Peyer's patch (tissue), 4 donors: ENCODE results near the gene NCOA3. TPM values are rescaled to one million over a fixed set of nuclear protein-coding genes. Genes with fewer than 3 reads are reported as not detected.

Experiments
- DNase-seq, 3 donors: peaks; one replicate each; pipeline ENCODE4 v3.0.0-alpha.2; 2017 to 2019
- H3K27ac ChIP-seq, 4 donors: fragments of 200-600 bp; sonication (generic); one replicate each; pipeline ENCODE4 v1.5.1; 2016 to 2019
- H3K27me3 ChIP-seq, 2 donors: fragments of 200-600 bp; sonication (generic); one replicate each; pipeline ENCODE4 v1.5.1; 2019
- H3K36me3 ChIP-seq, 3 donors: fragments of 200-600 bp; sonication (generic); one replicate each; pipeline ENCODE4 v1.5.1; 2016 to 2019
- H3K4me1 ChIP-seq, 4 donors: fragments of 200-600 bp; sonication (generic); one replicate each; pipeline ENCODE4 v1.5.1; 2016 to 2019
- H3K4me3 ChIP-seq, 4 donors: fragments of 200-600 bp; sonication (generic); 1 replicate in 3 of 4; 2 replicates in 1 of 4; pipeline ENCODE4 v1.5.1; 2016 to 2019; ENCODE audit warnings: mild to moderate bottlenecking in 1 of 4
- H3K9me3 ChIP-seq, 4 donors: fragments of 200-600 bp; sonication (generic); one replicate each; pipeline ENCODE4 v1.5.1; 2016 to 2019; ENCODE audit warnings: mild to moderate bottlenecking in 1 of 4
- POLR2A ChIP-seq, 2 donors: fragments of 450-650 bp; IDR thresholded peaks; one replicate each; pipeline ENCODE4 v1.5.1; 2017; ENCODE audit warnings: antibody characterized with exemption in 2 of 2, mild to moderate bottlenecking in 2 of 2, moderate library complexity in 2 of 2
- total RNA-seq, 4 donors: library from RNA; depleted of rRNA; stranded (reverse); fragments of >200 nt; gene quantifications; one replicate each; pipeline ENCODE4 v1.1.0, GENCODE V29; 2016
- TF ChIP-seq, protein P1 (sequence below), 6 experiments: fragments of 450-650 bp in 4 of 6; fragments of 200-600 bp in 2 of 6; sonication (generic) in 1 of 6; IDR thresholded peaks; one replicate each; pipeline ENCODE4 v1.5.1; 2017 to 2019; ENCODE audit warnings: antibody characterized with exemption in 6 of 6, mild to moderate bottlenecking in 3 of 6, moderate library complexity in 1 of 6

NCOA3 gene
- total RNA-seq, 4 donors from 2014 or later: 17.9 to 99.9 (median 26.6) TPM

DNA sequence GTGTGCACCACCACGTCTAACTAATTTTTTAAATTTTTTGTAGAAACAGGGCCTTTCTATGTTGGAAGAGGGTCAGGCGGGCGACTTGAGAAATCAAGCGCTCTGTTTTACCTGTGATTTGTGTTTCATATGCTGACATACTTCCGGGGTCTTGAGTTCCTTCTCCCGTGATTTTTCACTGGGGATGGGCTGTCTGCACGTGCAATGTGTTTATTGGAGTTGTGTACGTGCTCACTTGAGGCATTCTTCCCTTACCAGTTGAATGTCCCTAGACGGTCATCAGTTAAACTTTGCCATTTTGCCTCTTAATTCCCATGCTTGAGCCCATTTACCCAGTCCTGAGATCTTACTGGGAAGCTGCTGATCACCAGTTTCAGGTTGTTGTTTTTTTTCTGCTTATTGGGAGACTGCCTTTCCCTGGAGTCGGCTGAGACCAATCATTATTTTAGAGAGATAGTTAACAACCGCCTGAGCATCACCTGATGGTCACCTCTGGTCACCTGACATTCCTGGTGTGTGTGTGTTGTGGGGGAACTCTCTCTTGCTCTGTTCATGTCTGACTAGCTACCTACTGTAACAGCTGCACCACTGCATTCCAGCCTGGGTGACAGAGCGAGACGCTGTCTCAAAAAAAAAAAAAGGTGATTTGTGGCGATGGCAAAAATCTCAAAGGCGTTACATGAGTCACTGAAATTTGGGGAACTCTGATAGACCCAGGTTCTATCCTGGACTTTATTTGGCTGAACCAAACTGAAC lies 34.8 kb upstream of the NCOA3 start:
- no peaks in the 10 kb centered on the region for H3K36me3 ChIP-seq
- peaks cover 0 to 5% (median 2%) of the 10 kb centered on the region in 4 donors for H3K4me1 ChIP-seq
- TF ChIP-seq POLR2A (IDR thresholded peaks at IDR 0.05): no peak
- TF ChIP-seq, protein P1, sequence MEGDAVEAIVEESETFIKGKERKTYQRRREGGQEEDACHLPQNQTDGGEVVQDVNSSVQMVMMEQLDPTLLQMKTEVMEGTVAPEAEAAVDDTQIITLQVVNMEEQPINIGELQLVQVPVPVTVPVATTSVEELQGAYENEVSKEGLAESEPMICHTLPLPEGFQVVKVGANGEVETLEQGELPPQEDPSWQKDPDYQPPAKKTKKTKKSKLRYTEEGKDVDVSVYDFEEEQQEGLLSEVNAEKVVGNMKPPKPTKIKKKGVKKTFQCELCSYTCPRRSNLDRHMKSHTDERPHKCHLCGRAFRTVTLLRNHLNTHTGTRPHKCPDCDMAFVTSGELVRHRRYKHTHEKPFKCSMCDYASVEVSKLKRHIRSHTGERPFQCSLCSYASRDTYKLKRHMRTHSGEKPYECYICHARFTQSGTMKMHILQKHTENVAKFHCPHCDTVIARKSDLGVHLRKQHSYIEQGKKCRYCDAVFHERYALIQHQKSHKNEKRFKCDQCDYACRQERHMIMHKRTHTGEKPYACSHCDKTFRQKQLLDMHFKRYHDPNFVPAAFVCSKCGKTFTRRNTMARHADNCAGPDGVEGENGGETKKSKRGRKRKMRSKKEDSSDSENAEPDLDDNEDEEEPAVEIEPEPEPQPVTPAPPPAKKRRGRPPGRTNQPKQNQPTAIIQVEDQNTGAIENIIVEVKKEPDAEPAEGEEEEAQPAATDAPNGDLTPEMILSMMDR (IDR thresholded peaks at IDR 0.05): no peak
- peak overlapping the region in 1 of 4 donors; percentile 64 for H3K27ac ChIP-seq
- no peaks in the 10 kb centered on the region for H3K9me3 ChIP-seq
- H3K27me3 ChIP-seq: no peaks in the 10 kb centered on the region
- DNase-seq: peak in 1 of 3 donors; percentile 31
- no peak overlapping the region for H3K4me3 ChIP-seq

DNA sequence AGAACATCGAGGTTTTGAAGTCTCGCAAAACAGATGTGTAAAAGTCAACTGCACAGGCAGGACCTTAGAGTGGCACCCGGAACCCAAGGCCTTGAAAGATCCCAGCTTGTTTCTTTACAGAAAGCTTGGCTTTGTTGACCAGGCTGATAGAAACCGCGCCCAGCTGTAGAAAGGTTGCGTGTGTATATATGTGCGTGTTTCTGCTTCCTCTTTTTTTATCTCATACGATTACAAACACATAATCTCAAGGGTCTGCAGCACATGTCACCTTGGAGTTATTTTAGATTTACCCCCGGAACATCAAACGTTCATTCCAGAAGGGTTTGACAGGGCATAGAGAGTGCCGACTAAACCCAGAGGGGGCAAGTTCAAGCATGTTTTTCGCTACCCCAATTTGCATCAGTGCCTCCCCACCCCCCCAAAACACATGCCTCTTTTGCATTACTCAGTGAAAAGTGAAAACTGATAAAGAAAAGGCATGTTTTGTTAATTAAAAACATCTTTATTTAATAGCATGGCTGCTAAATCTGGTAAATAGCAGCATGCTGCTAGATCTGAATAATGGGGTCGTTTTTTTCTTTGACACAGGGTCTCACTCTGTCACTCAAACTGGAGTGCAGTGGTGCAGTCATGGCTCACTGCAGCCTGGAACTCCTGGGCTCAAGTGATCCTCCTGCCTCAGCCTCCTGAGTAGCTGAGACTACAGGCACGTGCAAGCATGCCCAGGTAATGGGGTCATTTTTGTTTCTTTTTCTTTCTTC lies 33.2 kb upstream of the NCOA3 start:
- Histone ChIP-seq H3K27me3 (no peaks in the 10 kb centered on the region), H3K9me3 (no peaks in the 10 kb centered on the region), H3K36me3 (no peaks in the 10 kb centered on the region), H3K27ac (peak overlapping the region in 2 of 4 donors; percentile 64 to 65), H3K4me1 (peaks cover 0 to 5% (median 2%) of the 10 kb centered on the region in 4 donors), H3K4me3 (no peak overlapping the region)
- no peak for TF ChIP-seq POLR2A (IDR thresholded peaks at IDR 0.05)
- TF ChIP-seq, protein P1 (IDR thresholded peaks at IDR 0.05): no peak
- peak in 2 of 3 donors; percentile 71 to 75 for DNase-seq

DNA sequence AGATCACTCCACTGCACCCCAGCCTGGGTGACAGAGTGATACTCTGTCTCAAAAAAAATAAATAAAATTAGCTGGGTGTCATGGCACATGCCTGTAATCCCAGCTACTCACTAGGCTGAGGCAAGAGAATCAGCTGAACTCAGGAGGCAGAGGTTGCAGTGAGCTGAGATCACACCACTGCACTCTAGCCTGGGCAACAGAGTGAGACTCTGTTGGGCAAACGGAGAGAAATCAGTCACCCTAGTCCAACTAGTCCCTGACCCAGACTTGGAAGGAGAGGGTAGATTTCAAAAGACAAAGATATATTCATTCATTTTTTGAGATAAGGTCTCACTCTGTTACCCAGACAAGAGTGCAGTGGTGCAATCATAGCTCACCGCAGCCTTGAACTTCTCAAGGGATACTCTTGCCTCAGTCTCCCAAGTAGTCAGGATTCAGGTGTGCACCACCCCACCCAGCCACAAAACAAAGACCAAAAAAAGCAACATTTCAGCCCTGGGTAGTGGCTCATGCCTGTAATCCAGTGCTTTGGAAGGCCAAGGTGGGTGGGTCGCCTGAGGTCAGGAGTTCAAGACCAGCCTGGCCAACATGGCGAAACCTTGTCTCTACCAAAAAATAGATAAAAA lies 26.2 kb upstream of the NCOA3 start:
- DNase-seq: no peak
- no peak overlapping the region for H3K4me3 ChIP-seq
- H3K9me3 ChIP-seq: no peaks in the 10 kb centered on the region
- TF ChIP-seq, protein P1 (IDR thresholded peaks at IDR 0.05): no peak
- no peak for TF ChIP-seq POLR2A (IDR thresholded peaks at IDR 0.05)
- H3K36me3 ChIP-seq: no peaks in the 10 kb centered on the region
- H3K27me3 ChIP-seq: no peaks in the 10 kb centered on the region
- H3K4me1 ChIP-seq: no peaks in the 10 kb centered on the region
- H3K27ac ChIP-seq: no peak overlapping the region

DNA sequence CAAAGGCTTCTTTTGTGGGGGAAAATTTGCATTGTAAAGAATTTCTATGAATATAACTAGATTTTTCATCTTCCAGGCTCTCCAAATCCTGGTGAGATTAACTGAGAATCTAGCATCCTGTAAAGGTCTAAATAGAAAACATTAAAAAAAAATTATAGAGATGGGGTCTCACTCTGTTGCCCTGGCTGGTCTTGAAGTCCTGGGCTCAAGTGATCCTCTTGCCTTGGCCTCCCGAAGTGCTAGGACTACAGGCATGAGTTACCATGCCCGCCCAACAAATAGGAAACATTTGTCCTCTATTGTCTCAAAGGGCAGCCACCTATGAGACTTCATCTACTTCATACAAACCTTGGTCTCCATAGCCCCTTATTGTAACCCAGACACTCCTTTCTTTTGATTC lies 25.2 kb upstream of the NCOA3 start:
- TF ChIP-seq POLR2A (IDR thresholded peaks at IDR 0.05): no peak
- H3K4me1 ChIP-seq: no peaks in the 10 kb centered on the region
- no peak overlapping the region for H3K4me3 ChIP-seq

DNA sequence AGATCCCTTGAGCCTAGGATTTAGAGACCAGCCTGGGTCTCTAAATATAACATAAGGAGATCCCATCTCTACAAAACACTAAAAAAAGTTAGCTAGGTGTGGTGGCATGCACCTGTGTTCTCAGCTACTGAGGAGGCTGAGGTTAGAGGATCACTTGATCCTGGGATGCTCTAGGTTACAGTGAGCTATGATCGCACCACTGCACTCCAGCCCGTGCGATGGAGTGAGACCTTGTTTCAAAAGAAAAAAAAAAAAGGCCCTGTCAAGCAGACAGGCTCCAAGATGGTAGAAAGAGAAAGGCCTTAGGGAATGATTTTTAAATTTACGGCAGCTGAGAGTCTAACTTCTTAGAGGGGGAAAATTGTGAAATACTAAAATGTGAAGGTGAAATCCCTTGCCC lies 22.6 kb upstream of the NCOA3 start:
- DNase-seq: no peak

More for the DNA sequence above, 25.2 kb upstream of the NCOA3 start:
- H3K36me3 ChIP-seq: no peaks in the 10 kb centered on the region
- DNase-seq: no peak
- no peaks in the 10 kb centered on the region for H3K9me3 ChIP-seq
- H3K27me3 ChIP-seq: no peaks in the 10 kb centered on the region
- H3K27ac ChIP-seq: no peak overlapping the region

More for the DNA sequence above, 22.6 kb upstream of the NCOA3 start:
- H3K27me3 ChIP-seq: no peaks in the 10 kb centered on the region
- H3K9me3 ChIP-seq: no peaks in the 10 kb centered on the region
- no peaks in the 10 kb centered on the region for H3K36me3 ChIP-seq
- no peak overlapping the region for H3K4me3 ChIP-seq
- TF ChIP-seq, protein P1 (IDR thresholded peaks at IDR 0.05): no peak
- no peak for TF ChIP-seq POLR2A (IDR thresholded peaks at IDR 0.05)
- H3K27ac ChIP-seq: no peak overlapping the region
- no peaks in the 10 kb centered on the region for H3K4me1 ChIP-seq
